Stimulated activated CD4-positive, alpha-beta T cell treated with anti-CD3 and anti-CD28 coated beads, Interleukin-15, amount 100 ng/mL, for 48 hours (primary cell): ENCODE data around the gene IL17RD.

Source experiments
- DNase-seq, 2 donors: peaks; one replicate each; pipeline ENCODE4 v3.0.0-alpha.2; 2020; ENCODE audit warnings: low read depth in 2 of 2

Gene IL17RD

GRCh38 chr3:57164657-57165573, at the start of gene IL17RD:
IL17RD (minus strand) TSS chr3:57165353; CDS start chr3:57165286, 67 bp downstream.
- peak; percentile 14 to 48 for DNase-seq

GRCh38 chr3:57206423-57206822, 41.3 kb upstream of the IL17RD start:
- no peak for DNase-seq

- no peak for DNase-seq
Observed at GRCh38 chr3:57199895-57200297, 34.7 kb upstream of the IL17RD start, which contains the start of gene HESX1. HESX1 (minus strand) TSS chr3:57199978; CDS start chr3:57199918, 60 bp downstream.

DNA sequence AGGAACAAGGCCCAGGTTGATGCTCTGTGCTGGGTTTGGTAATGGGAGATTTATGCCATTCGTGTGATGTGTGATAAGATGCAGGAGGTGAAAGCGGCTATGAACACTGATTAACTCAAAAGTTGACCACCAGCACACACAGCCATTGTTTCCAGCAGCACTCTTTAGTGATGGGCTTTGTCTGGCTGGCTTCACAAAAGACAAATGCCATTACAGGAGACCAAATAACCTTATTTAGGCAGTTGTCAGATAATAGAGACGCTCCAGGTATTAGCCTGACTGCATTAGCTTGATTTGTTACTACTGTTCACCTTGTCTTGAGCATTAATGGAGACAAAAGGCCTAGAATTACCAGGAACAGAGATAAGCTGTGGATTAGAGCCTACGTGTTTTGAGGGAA, 29.5 kb upstream of the IL17RD start:
- no peak for DNase-seq

DNA sequence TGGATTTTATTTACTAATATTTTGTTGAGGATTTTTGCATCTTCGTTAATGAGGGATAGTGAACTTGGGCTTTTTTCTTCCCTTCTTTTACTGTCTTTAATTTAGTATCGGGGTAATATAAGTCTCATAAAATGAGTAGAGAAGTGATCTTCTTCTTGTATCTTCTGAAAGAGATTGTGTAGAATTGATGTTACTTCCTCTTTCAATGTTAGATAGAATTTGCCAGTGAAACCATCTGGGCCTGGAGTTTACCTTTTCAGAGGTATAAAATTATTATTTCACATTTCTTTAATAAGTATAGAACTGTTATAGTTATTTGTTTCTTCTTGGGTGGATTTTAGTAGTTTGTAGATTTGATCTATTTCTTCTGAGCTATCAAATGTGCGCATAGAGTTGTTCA, 26.9 kb upstream of the IL17RD start:
- no peak for DNase-seq

DNA sequence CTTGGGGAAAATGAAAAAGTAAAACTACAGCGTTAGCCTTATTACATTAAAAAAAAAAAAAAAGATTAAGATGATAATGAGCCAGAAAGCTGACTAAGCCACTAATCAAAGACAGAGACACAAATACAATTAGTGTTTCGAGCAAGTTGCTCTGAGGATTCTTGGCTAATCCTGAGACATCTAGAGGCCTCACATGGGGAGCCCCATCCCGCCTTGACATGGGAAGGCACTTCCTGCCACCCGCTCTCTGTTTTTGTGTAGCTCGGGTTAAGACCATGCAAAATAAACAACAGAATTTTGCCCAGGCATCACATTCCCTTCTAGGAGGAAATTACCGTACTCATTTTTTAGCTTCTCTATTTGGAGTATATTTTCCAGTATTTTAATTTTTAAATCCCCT, 19.4 kb upstream of the IL17RD start:
- DNase-seq = no peak

DNA sequence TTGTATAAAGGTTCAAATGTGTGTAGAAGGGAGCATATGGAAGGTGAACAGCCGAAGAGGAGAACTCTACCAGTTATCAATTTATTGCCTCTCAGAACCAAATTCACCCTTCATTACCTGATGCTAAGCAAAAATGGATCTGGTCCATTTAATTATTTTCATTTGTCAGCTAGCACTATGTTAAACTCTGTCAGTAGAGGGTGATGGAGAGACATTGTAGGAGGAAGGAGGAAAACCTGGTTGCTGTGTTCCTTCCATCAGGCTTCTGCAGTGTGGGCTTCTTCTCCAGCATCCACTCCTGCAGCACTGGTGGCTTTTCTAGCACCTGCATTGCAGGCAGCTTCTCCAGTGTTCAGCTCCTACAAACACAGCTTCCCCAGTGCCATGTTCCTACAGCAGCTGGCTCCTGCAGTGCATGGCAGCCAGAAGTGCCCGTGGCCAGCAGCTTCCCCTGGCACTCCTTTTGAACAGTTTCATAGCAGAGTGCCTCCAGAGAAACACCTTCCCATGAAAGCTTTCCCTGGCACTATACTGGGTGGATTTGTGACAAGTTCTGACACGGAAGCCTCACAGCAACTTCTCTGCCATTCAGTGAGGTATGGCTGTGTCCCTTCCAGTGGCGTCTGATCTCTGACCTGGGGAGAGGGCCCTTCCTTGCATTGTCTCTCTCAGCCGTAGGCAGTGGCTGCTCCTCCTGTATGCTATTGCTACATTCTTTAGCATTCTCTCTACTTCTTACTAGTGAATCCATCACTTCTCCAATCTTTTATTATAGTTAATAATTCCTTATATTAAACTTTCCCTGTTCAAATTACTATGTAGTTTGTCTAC, 14.6 kb upstream of the IL17RD start:
- no peak for DNase-seq

DNA sequence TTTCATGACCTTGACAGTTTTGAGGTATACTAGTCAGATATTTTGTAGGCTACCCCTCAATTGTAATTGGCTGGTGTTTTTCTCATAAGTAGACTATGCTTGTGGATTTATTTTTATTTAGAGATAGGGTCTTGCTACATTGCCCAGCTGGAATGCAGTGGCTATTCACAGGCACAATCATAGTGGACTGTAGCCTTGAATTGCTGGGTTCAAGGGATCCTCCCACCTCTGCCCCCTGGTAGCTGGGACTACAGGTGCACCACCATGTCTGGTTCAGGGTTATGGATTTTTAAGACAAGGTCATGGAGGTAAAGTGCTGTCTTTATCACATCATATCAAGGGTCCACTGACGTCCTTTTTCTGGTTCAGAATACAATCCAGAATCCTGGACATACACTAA, 10.9 kb upstream of the IL17RD start:
- no peak for DNase-seq

DNA sequence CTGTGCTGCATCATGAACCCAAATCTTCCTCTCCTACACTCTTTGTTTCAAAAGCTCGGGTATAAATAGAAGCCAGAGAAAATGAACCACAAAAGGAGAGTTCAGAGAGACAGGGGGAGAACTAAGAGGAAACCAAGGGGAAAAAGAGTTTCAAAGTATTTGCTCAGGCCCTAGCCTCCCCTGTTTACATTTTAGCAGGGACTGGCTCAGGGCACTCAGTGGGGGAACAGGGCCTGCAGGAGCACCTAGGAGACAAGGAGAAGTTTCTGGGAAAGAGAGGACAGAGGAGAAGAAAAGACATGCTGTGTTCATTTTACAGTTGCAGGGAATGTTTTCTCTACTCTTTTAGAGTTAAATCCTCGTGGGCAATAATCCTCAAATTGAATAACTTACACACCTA, 8.5 kb upstream of the IL17RD start:
- no peak for DNase-seq

GRCh38 chr3:57170946-57171345, 5.8 kb upstream of the IL17RD start:
- no peak for DNase-seq

DNA sequence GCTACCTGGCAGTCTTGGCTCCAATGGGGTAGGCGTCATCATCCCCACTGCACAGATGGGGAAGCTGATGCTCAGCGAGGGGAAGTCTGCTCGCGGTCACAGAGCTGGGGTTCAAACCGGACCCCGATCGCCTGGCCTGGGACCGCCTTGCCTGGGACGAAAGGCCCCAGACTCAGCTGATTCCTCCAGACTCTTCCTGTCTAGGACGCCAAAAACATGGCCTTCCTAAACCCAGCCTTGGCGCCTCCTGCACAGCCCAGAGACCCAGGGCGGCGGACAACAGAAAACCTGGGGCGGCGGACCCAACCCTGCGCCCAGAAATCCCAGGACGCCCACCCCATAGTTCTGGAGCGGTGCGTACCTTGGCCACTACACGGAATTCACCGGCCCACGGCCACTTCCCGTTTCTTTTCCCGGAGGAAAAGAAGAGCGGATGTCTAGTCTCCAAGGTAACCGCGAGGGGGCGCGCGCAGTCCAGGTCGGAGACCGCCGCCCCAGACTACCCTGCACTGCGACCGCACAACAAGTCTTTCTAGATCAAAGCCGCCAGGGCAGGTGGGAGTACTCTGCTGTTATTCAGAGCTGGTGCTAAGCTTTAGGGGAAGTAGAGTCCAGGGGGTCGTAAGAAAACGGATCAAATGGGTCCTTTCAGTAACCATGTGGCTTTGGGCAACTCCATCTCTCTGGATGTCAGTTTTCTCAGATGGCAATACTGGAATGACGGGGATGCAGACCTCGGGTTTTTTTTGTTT, 4.9 kb upstream of the IL17RD start:
- peak; percentile 17 to 57 for DNase-seq

DNA sequence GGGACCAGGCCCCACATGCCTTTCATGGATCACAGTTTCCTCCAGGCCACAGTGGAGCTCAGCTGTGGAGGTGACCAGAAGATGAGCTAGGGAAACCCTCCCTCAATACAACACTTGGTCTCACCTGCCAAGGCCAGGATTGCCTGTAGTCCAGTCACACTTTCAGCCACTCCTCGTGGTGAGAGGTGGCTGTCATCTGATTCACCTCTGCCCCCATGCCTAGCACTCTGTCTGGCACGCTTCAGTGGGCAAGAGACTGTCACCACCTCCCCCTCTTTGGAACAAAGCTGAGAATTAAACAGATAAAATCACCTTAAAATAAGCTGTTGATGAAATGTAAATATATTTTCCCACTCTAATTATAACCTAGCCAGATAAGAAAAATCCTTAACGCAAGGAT, 4.0 kb upstream of the IL17RD start:
- no peak for DNase-seq

- DNase-seq = no peak
Observed at GRCh38 chr3:57168151-57168550, 3.0 kb upstream of the IL17RD start.

DNA sequence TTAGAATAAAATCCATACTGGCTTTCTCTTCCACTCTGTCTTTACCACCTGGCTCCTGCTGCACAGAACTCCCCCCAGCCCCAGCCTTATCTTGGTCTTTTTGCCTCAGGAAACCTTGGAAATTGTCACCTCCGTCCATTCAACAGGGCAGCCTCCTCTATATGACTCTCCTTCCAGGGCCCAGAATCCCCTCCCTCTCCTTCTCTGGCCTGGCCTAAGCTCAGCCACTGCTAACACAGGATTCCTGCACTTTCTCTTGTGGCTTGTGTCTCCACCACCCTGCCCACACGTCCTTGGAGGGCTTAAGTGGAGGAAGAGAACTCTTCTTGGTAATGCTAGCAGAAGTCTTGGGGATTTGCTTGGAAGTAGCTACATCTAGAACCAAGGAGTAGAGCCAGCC, 1.5 kb upstream of the IL17RD start:
- no peak for DNase-seq

GRCh38 chr3:57165641-57166040, 488 bp upstream of the IL17RD start:
- no peak for DNase-seq

- DNase-seq = peak in 1 of 2 donors; percentile 7
Observed at GRCh38 chr3:57164217-57164656, 916 bp downstream of the IL17RD start.

- no peak for DNase-seq
Observed at GRCh38 chr3:57163751-57164150, 1.4 kb downstream of the IL17RD start.

DNA sequence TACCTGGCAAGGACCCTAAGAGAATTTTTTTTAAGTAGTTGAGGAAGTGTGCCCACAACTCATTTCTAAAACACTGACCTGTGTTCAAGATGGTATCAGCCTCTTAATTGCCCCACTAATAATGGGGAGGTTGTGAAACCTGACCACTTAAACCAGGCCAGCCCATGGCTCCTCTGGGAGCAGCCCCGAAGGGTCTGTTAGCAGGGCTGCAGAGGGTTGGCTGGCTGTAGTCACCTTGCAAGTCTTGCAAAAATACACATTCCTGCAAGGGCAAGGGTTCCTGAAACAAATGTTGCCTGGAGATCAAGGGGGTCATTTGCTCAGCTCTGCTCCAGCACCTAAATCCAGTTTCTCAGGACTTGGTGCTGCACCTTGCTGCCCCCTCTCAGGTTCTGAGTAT, 3.2 kb downstream of the IL17RD start:
- no peak for DNase-seq

DNA sequence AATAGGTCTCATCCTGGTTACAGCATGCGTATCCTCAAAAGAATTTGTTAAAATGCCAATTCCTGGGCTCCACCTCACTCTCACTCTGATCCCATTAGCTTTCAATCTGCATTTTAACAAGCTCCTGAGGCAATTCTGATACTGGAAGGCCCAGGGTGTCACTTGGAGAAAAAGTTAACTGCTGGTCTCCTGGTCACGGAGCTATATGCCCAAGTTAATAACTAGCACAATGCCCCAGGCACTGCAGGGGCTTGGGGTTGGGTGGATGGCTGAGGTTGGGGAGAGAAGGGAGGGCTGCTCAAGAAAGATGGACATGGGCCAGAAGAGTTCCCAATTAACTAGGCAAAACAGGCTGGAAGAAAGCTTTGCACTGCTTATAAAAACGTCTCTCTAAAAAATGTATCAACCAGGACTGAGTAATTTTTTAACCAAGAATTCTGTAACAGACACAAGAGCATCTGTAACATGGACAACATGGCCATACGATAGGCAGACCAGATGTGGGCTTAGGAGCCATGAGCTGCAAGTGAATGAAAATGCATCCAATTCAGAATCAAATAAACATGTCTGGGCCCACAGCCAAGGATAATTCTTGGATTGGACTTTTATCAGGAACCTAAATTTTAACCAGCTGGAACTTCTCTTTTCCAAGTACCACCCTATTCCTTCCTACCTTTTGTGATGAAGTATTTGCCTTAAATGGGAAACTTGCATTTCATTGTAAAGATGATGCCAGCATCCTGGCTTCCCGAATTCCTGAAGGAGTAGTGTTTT, 4.2 kb downstream of the IL17RD start:
- DNase-seq = no peak

GRCh38 chr3:57160076-57160764, 4.9 kb downstream of the IL17RD start:
- no peak for DNase-seq
